Measurements from ENCODE around the gene RAE1. TPM values are rescaled to one million over a fixed set of nuclear protein-coding genes. Genes with fewer than 3 reads are reported as not detected.

The RAE1 gene
- total and polyA plus RNA-seq, 2 of the 4 experiments (the other 2 are of a cell fraction), result 32.8 to 80.5 TPM

DNA sequence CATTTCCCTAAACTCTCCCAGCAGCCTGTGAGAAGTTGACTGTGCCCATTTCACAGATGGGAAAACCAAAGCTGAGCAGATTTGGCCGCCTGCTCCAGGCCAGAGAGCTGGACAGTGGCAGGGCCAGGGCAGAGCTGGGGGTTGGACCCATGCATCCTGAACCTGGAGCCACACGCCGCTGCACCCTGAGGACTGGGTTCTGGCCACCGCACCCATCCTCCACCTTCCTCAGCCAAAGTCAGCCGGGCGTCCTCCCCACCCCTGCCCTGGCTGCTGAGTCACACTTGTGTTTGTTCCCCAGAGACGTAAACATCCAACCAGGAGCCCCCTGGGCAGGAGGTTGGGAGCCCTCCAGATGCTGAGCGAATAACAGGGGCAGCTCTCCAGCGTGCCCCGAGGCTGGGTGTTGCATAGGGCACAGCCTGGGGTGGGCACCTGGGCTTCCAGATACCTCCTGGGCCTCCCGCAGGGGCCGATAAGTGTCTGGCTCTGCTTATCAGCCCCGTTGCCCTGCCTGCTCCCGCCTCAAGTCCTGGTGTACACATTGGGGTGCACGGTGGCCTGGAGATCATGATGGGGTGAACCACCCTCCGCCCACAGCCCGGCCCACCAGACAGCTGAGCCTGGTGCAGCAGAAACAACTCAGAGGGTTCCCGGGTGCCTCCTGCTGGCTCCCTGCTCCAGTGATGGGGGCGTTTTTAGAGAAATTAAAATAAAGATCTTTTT is 64.0 kb downstream of the RAE1 start:
- in situ Hi-C loops (cut with MboI; ENCODE audit: low sequenced_read_pairs) (no loop called here), dilution Hi-C loops (cut with HindIII; ENCODE audit: low sequenced_read_pairs, unreplicated experiment) (no loop called here)
- WGBS, 2 experiments (ENCODE audit: extremely low coverage in 2 of 2, insufficient read length in 1 of 2), result 75% methylated on average over 2 of the region's 19 CpGs; no CpG with 5 or more reads in 1 of the 2 experiments

More for the DNA sequence above, 64.0 kb downstream of the RAE1 start:
- no peak overlapping the region for H2BK15ac ChIP-seq (ENCODE audit: low read depth, low read length)
- no peak overlapping the region for H3K4me3 ChIP-seq (ENCODE audit: insufficient read depth, low read depth, low read length)
- no peak overlapping the region for H2AFZ ChIP-seq (replicated peaks; ENCODE audit: low read length, poor library complexity)
- H3K9ac ChIP-seq (ENCODE audit: low read depth, low read length), result no peak overlapping the region
- no peak overlapping the region for H2AK5ac ChIP-seq (ENCODE audit: low read depth, low read length)
- H4K5ac ChIP-seq (ENCODE audit: low read depth, low read length), result no peak overlapping the region
- no peak overlapping the region for H4K8ac ChIP-seq (ENCODE audit: low read depth in 2 of 2, low read length in 2 of 2)
- H3K27ac ChIP-seq (ENCODE audit: insufficient read depth, low read length), result no peak overlapping the region
- H3K23ac ChIP-seq (ENCODE audit: low read depth, low read length), result no peak overlapping the region
- H3K14ac ChIP-seq (replicated peaks; ENCODE audit: low read depth, low read length), result no peak overlapping the region
- no peak overlapping the region for H3K4me2 ChIP-seq (ENCODE audit: low read depth, low read length)
- H3K9me1 ChIP-seq (ENCODE audit: insufficient read depth, low read length), result no peaks in the 10 kb centered on the region; the same call in 1 of the 2 replicates
- ChIA-PET POLR2A (ENCODE audit: unreplicated experiment) (no interaction called here), CTCF (interaction anchor here (0.5 to 0.6 kb wide), 2 partner anchors 35 to 179 kb away, joined by 3 read pairs; no protein-coding TSS in a partner anchor)
- no peak overlapping the region for H3K56ac ChIP-seq (ENCODE audit: extremely low read depth, insufficient read depth, low read length)
- H3K79me1 ChIP-seq (ENCODE audit: low read depth in 1 of 2, low read length in 2 of 2), result no peaks in the 10 kb centered on the region
- no peak overlapping the region for H4K91ac ChIP-seq (ENCODE audit: insufficient read depth, low read depth, low read length)
- H3K4me1 ChIP-seq (ENCODE audit: control insufficient read depth, insufficient read depth, low read length), result peaks cover 5% of the 10 kb centered on the region; the same call in 1 of the 2 replicates
- DNase-seq (peak; percentile 28), ATAC-seq (ENCODE audit: low read depth) (peak; percentile 72)
- no TSS peak for BruUV-seq (replicated peaks)
- H3K4ac ChIP-seq (ENCODE audit: low read depth, low read length), result no peak overlapping the region
- no peak overlapping the region for H2BK20ac ChIP-seq (ENCODE audit: low read depth, low read length)
- no peak overlapping the region for H2BK120ac ChIP-seq (ENCODE audit: low read depth, low read length)
- intact Hi-C loops (cut with micrococcal nuclease), result no loop called here
- TF ChIP-seq NFE2L2 (IDR thresholded peaks at IDR 0.05; ENCODE audit: low read depth, low read length) (peak; percentile 60; the same call in 1 of the 2 replicates), FOS (IDR thresholded peaks at IDR 0.05; ENCODE audit: low read depth, low read length) (peak; percentile 17; the same call in 1 of the 2 replicates), MAZ (IDR thresholded peaks at IDR 0.05; ENCODE audit: borderline replicate concordance, low read depth, low read length) (peak; percentile 57; the same call in 1 of the 2 replicates), ELK1 (IDR thresholded peaks at IDR 0.05; ENCODE audit: borderline replicate concordance, low read depth, low read length) (no peak)
- H3K18ac ChIP-seq (ENCODE audit: low read depth, low read length), result no peak overlapping the region
- no peaks in the 10 kb centered on the region for H4K20me1 ChIP-seq (ENCODE audit: insufficient read depth, low read length)
- peaks cover 4% of the 10 kb centered on the region; the same call in 1 of the 2 replicates for H3K27me3 ChIP-seq (ENCODE audit: control insufficient read depth, insufficient read depth, low read length)
- no peaks in the 10 kb centered on the region for H3K9me3 ChIP-seq (ENCODE audit: control insufficient read depth, insufficient read depth, low read length)
- H3K36me3 ChIP-seq (ENCODE audit: control insufficient read depth, insufficient read depth, low read length), result no peaks in the 10 kb centered on the region
- no peak overlapping the region for H2BK5ac ChIP-seq (ENCODE audit: low read depth, low read length, poor library complexity, severe bottlenecking)
- peak overlapping the region; percentile 51 for H2AK9ac ChIP-seq (replicated peaks; ENCODE audit: low read depth, low read length, poor library complexity)

All from IMR-90 (cell line).